ENCODE data around the gene NSD2.

NSD2 gene

GRCh38 chr4:1981251-1982058 lies 110.3 kb downstream of the NSD2 start:
- no peak overlapping the region for H2AFZ ChIP-seq (ENCODE audit: low read depth, low read length)
- H3K9me3 ChIP-seq (ENCODE audit: insufficient read depth, low read length): no peaks in the 10 kb centered on the region
- H3K4me2 ChIP-seq (ENCODE audit: low read length): no peak overlapping the region
- H3K27ac ChIP-seq (ENCODE audit: low read length): no peak overlapping the region
- TF ChIP-seq EZH2phosphoT487 (IDR thresholded peaks at IDR 0.05; ENCODE audit: low read depth) (no peak), CTCF (IDR thresholded peaks at IDR 0.05; ENCODE audit: low read depth, low read length) (no peak)
- 0 out of 2 replicates have a peak, but pooled peaks cover 7% of the 10 kb centered on the region for H4K20me1 ChIP-seq (ENCODE audit: insufficient read depth, low read length)
- H3K4me3 ChIP-seq (ENCODE audit: low read length): no peak overlapping the region
- H3K36me3 ChIP-seq (replicated peaks; ENCODE audit: low read depth, low read length): peaks cover 80% of the 10 kb centered on the region
- H3K27me3 ChIP-seq (ENCODE audit: low read depth, low read length): no peaks in the 10 kb centered on the region
- no peaks in the 10 kb centered on the region for H3K4me1 ChIP-seq (ENCODE audit: low read length)
- H3K9ac ChIP-seq (ENCODE audit: low read length): no peak overlapping the region
- no peaks in the 10 kb centered on the region; the same call in 1 of the 2 replicates for H3K79me2 ChIP-seq (ENCODE audit: low read length)

GRCh38 chr4:1982124-1983052 lies 111.2 kb downstream of the NSD2 start:
- no peak overlapping the region for H3K27ac ChIP-seq (ENCODE audit: low read length)
- no peak overlapping the region for H3K9ac ChIP-seq (ENCODE audit: low read length)
- no peak overlapping the region for H3K4me2 ChIP-seq (ENCODE audit: low read length)
- no peaks in the 10 kb centered on the region for H3K27me3 ChIP-seq (ENCODE audit: low read depth, low read length)
- peaks cover 73% of the 10 kb centered on the region for H3K36me3 ChIP-seq (replicated peaks; ENCODE audit: low read depth, low read length)
- no peak overlapping the region for H2AFZ ChIP-seq (ENCODE audit: low read depth, low read length)
- H3K4me3 ChIP-seq (ENCODE audit: low read length): no peak overlapping the region
- H3K79me2 ChIP-seq (ENCODE audit: low read length): no peaks in the 10 kb centered on the region; the same call in 1 of the 2 replicates
- H3K9me3 ChIP-seq (ENCODE audit: insufficient read depth, low read length): no peaks in the 10 kb centered on the region
- no peaks in the 10 kb centered on the region for H3K4me1 ChIP-seq (ENCODE audit: low read length)
- no peak for TF ChIP-seq EZH2phosphoT487 (IDR thresholded peaks at IDR 0.05; ENCODE audit: low read depth)
- no peak for TF ChIP-seq CTCF (IDR thresholded peaks at IDR 0.05; ENCODE audit: low read depth, low read length)
- H4K20me1 ChIP-seq (ENCODE audit: insufficient read depth, low read length): 0 out of 2 replicates have a peak, but pooled peaks cover 7% of the 10 kb centered on the region

GRCh38 chr4:1983053-1983845 lies 112.1 kb downstream of the NSD2 start:
- no peaks in the 10 kb centered on the region for H3K27me3 ChIP-seq (ENCODE audit: low read depth, low read length)
- no peaks in the 10 kb centered on the region; the same call in 1 of the 2 replicates for H3K79me2 ChIP-seq (ENCODE audit: low read length)
- no peaks in the 10 kb centered on the region for H3K4me1 ChIP-seq (ENCODE audit: low read length)
- H3K36me3 ChIP-seq (replicated peaks; ENCODE audit: low read depth, low read length): peaks cover 70% of the 10 kb centered on the region
- TF ChIP-seq CTCF (IDR thresholded peaks at IDR 0.05; ENCODE audit: low read depth, low read length) (no peak), EZH2phosphoT487 (IDR thresholded peaks at IDR 0.05; ENCODE audit: low read depth) (no peak)
- no peak overlapping the region for H3K9ac ChIP-seq (ENCODE audit: low read length)
- no peak overlapping the region for H3K4me3 ChIP-seq (ENCODE audit: low read length)
- H3K4me2 ChIP-seq (ENCODE audit: low read length): no peak overlapping the region
- H2AFZ ChIP-seq (ENCODE audit: low read depth, low read length): no peak overlapping the region
- H3K9me3 ChIP-seq (ENCODE audit: insufficient read depth, low read length): no peaks in the 10 kb centered on the region
- no peak overlapping the region for H3K27ac ChIP-seq (ENCODE audit: low read length)
- H4K20me1 ChIP-seq (ENCODE audit: insufficient read depth, low read length): 0 out of 2 replicates have a peak, but pooled peaks cover 7% of the 10 kb centered on the region
